ENCODE results near the gene FHIT. TPM values are rescaled to one million over a fixed set of nuclear protein-coding genes. Genes with fewer than 3 reads are reported as not detected.

FHIT gene
- total and polyA plus RNA-seq, 7 donors = 0.98 to 10.4 (median 4.0) TPM

DNA sequence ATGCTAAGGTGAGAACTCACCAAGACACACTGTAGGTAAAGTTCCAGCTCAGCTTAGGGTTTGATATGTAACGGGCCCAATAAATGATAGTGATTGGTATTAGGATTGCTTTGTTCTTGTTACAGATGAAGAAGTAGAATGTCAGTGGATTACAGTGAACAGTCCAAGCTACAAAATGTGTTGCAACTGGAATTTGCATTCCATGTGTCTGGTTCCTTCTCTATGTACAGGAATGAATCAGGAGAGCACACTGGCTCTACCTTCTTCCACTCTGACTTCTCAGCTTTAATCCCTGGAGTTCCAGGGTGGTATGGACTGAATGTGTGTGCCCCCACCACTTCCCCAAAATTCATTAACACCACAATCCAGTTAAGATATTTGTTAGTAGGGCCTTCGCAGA, 1471.0 kb downstream of the FHIT start:
- H3K4me3 ChIP-seq = no peak overlapping the region

GRCh38 chr3:59779260-59779659, 1472.0 kb downstream of the FHIT start:
- TF ChIP-seq CTCF (IDR thresholded peaks at IDR 0.05) = no peak
- H3K4me3 ChIP-seq = no peak overlapping the region
- DNase-seq = no peak
- H3K36me3 ChIP-seq (ENCODE audit: insufficient read depth in 1 of 2, low read depth in 1 of 2) = no peaks in the 10 kb centered on the region
- intact Hi-C loops (cut with DNase I) = no loop called here
- H3K4me1 ChIP-seq = no peaks in the 10 kb centered on the region
- no peaks in the 10 kb centered on the region for H3K9me3 ChIP-seq
- no peak for ATAC-seq
- WGBS, 3 donors = 92 to 95% (median 94%) methylated on average over 3 of the region's 3 CpGs
- no peak overlapping the region for H3K27ac ChIP-seq
- H3K27me3 ChIP-seq (ENCODE audit: insufficient read depth in 3 of 3, low read length in 2 of 3) = no peaks in the 10 kb centered on the region

More for the DNA sequence above, 1471.0 kb downstream of the FHIT start:
- ATAC-seq = no peak
- no peaks in the 10 kb centered on the region for H3K9me3 ChIP-seq
- intact Hi-C loops (cut with DNase I) = no loop called here
- H3K36me3 ChIP-seq (ENCODE audit: insufficient read depth in 1 of 2, low read depth in 1 of 2) = no peaks in the 10 kb centered on the region
- H3K27me3 ChIP-seq (ENCODE audit: insufficient read depth in 3 of 3, low read length in 2 of 3) = no peaks in the 10 kb centered on the region
- WGBS, 3 donors = 96 to 100% (median 98%) methylated on average over 2 of the region's 2 CpGs
- TF ChIP-seq CTCF (IDR thresholded peaks at IDR 0.05) = no peak
- no peak overlapping the region for H3K27ac ChIP-seq
- H3K4me1 ChIP-seq = no peaks in the 10 kb centered on the region
- DNase-seq = no peak

GRCh38 chr3:59777667-59778077, 1473.6 kb downstream of the FHIT start:
- ATAC-seq = no peak
- Histone ChIP-seq H3K36me3 (ENCODE audit: insufficient read depth in 1 of 2, low read depth in 1 of 2) (no peaks in the 10 kb centered on the region), H3K4me1 (no peaks in the 10 kb centered on the region), H3K27ac (no peak overlapping the region), H3K9me3 (no peaks in the 10 kb centered on the region), H3K27me3 (ENCODE audit: insufficient read depth in 3 of 3, low read length in 2 of 3) (no peaks in the 10 kb centered on the region), H3K4me3 (no peak overlapping the region)
- intact Hi-C loops (cut with DNase I) = no loop called here
- no peak for DNase-seq
- WGBS, 3 donors = 83 to 87% (median 84%) methylated on average over 3 of the region's 3 CpGs
- no peak for TF ChIP-seq CTCF (IDR thresholded peaks at IDR 0.05)

DNA sequence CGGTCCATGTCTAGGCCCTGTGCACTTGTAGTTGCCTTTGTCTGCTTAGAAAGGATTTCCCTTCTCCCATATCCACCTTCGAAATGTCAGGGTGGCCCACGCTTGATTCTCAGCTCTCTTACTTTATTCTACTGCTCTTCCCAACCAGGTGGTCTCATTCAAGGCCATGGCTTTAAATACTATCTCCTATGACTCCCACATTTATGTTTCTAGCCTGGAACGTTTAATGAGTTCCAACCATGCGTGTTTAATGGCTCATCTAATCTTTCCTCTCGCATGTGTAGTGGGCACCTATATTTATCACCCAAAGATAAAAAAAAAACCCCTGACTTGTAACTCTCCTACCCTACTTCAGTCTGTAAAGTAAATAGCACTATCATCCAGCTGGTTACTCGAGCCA, 1474.2 kb downstream of the FHIT start:
- H3K27ac ChIP-seq = no peak overlapping the region
- no peaks in the 10 kb centered on the region for H3K27me3 ChIP-seq (ENCODE audit: insufficient read depth in 3 of 3, low read length in 2 of 3)
- no peaks in the 10 kb centered on the region for H3K9me3 ChIP-seq
- TF ChIP-seq CTCF (IDR thresholded peaks at IDR 0.05) = no peak
- no peaks in the 10 kb centered on the region for H3K36me3 ChIP-seq (ENCODE audit: insufficient read depth in 1 of 2, low read depth in 1 of 2)
- intact Hi-C loops (cut with DNase I) = no loop called here
- ATAC-seq (no peak), DNase-seq (no peak)
- 93 to 97% (median 94%) methylated on average over 7 of the region's 7 CpGs for WGBS, 3 donors
- no peak overlapping the region for H3K4me3 ChIP-seq
- H3K4me1 ChIP-seq = no peaks in the 10 kb centered on the region

DNA sequence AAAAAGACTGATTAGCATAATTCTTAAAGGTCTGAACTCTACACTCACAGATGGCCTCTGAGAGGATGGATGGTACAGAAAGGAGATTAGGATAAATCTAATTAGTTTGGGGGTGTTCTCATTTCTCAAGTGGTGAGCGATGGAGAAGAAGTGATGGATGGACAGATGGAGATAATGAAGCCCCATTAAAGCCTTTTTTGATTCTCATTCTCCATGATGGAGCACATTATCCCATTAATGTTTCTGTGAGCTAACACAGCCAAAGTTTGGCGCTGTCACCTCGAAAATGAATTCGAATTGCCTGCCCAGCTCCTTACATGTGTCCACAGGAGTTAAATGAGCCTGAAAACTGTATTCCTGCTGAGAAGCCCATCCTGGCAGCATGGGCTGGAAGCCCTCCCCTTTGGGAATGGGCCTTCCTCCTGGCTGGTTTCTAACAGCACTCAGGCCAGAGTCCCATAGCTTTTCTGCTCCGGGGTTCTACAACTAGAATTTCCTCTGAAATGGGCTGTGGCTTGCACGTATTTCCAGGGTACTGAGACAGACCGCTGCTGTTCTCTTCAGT, 1475.4 kb downstream of the FHIT start:
- no peak overlapping the region for H3K4me3 ChIP-seq
- no peaks in the 10 kb centered on the region for H3K9me3 ChIP-seq
- no peak for ATAC-seq
- no peak for TF ChIP-seq CTCF (IDR thresholded peaks at IDR 0.05)
- DNase-seq = no peak
- H3K4me1 ChIP-seq = no peaks in the 10 kb centered on the region
- H3K27me3 ChIP-seq (ENCODE audit: insufficient read depth in 3 of 3, low read length in 2 of 3) = no peaks in the 10 kb centered on the region
- H3K27ac ChIP-seq = no peak overlapping the region
- 67 to 80% (median 72%) methylated on average over 7 of the region's 7 CpGs for WGBS, 3 donors
- no peaks in the 10 kb centered on the region for H3K36me3 ChIP-seq (ENCODE audit: insufficient read depth in 1 of 2, low read depth in 1 of 2)
- intact Hi-C loops (cut with DNase I) = loop anchor here in 1 of 2 donors (1.0 kb wide), 1 partner anchor 19 kb away; no protein-coding TSS in a partner anchor

Data from psoas muscle (tissue), 8 donors.